HepG2 (cell line): ENCODE data around the gene SCFD2. TPM values are rescaled to one million over a fixed set of nuclear protein-coding genes. Genes with fewer than 3 reads are reported as not detected.
A peak's percentile ranks its signal among the peaks of the same experiment; 100 is the strongest.

Experiments
- EHMT2 ChIP-seq: fragments of 200-600 bp; sonication (generic); IDR thresholded peaks from 2 replicates; pipeline ENCODE4 v1.7.0; 2017; ENCODE audit warnings: antibody characterized with exemption, low read depth, low read length, borderline replicate concordance
- MAZ ChIP-seq, 2 experiments: sonication (generic) in 1 of 2; formaldehyde crosslinking in 1 of 2; IDR thresholded peaks; 2 replicates each; pipeline versions ENCODE4 v1.5.0 to v1.6.1; 2012 to 2020; ENCODE audit warnings: low read depth in 2 of 2, mild to moderate bottlenecking in 2 of 2, borderline replicate concordance in 1 of 2, improper control_type of control experiment in 1 of 2, low read length in 1 of 2, missing genetic modification reagents in 1 of 2, moderate library complexity in 1 of 2
- ZNF678 ChIP-seq: sonication (generic); formaldehyde crosslinking; IDR thresholded peaks from 2 replicates; pipeline ENCODE4 v1.4.0; 2020; ENCODE audit warnings: mild to moderate bottlenecking, missing genetic modification reagents
- polyA plus RNA-seq, 8 experiments: library from polyadenylated mRNA; depleted of rRNA in 3 of 8; stranded (reverse) in 7 of 8; unstranded in 1 of 8; fragments of >200 nt; fragmentation: Illumina TruSeq in 4 of 8; extraction: Trizol in 4 of 8; gene quantifications; 2 replicates each; pipeline versions ENCODE4 v1.2.1 to v1.2.3, GENCODE V29; 2011 to 2016; ENCODE audit warnings: low read depth in 4 of 8, missing spikeins in 1 of 8, mixed read lengths in 1 of 8; ENCODE audit not compliant: insufficient read depth in 1 of 8
- total RNA-seq, 5 experiments: library from RNA; depleted of rRNA; stranded (reverse); fragments of >200 nt; fragmentation: Illumina TruSeq; extraction: Trizol; gene quantifications; 2 replicates each; pipeline ENCODE4 v1.2.3, GENCODE V29; 2016; ENCODE audit warnings: low read depth in 1 of 5
- TF ChIP-seq, protein P1 (sequence below): sonication (generic); formaldehyde crosslinking; IDR thresholded peaks from 2 replicates; pipeline ENCODE4 v1.9.0; 2021; ENCODE audit warnings: mild to moderate bottlenecking, missing genetic modification reagents
- TF ChIP-seq, protein P2 (sequence below): sonication (generic); formaldehyde crosslinking; IDR thresholded peaks from 2 replicates; pipeline ENCODE4 v1.4.0; 2020; ENCODE audit warnings: missing genetic modification reagents
- TF ChIP-seq, protein P3 (sequence below): sonication (generic); formaldehyde crosslinking; IDR thresholded peaks from 2 replicates; pipeline ENCODE4 v1.5.0; 2020; ENCODE audit warnings: missing genetic modification reagents
- TF ChIP-seq, protein P4 (sequence below): sonication (generic); formaldehyde crosslinking; IDR thresholded peaks from 2 replicates; pipeline ENCODE4 v1.8.1; 2023; ENCODE audit warnings: mild to moderate bottlenecking, inconsistent platforms, moderate library complexity, missing genetic modification reagents, borderline replicate concordance
- TF ChIP-seq, protein P5 (sequence below): sonication (generic); formaldehyde crosslinking; IDR thresholded peaks from 2 replicates; pipeline ENCODE4 v1.4.0; 2020; ENCODE audit warnings: missing genetic modification reagents, borderline replicate concordance
- TF ChIP-seq, protein P6 (sequence below): sonication (generic); formaldehyde crosslinking; IDR thresholded peaks from 2 replicates; pipeline ENCODE4 v1.4.0; 2020; ENCODE audit warnings: missing genetic modification reagents
- TF ChIP-seq, protein P7 (sequence below), 2 experiments: sonication (generic) in 1 of 2; formaldehyde crosslinking in 1 of 2; IDR thresholded peaks; 2 replicates each; pipeline versions ENCODE4 v1.4.0 to v1.6.1; 2018 to 2020; ENCODE audit warnings: missing genetic modification reagents in 2 of 2, borderline replicate concordance in 1 of 2, low read depth in 1 of 2, mild to moderate bottlenecking in 1 of 2, missing biosample characterization in 1 of 2

Gene SCFD2
- total and polyA plus RNA-seq, 2 of the 13 experiments (the other 11 are each of a cell fraction or from before 2014, with no cell fraction given): 4.6 to 15.6 TPM

DNA sequence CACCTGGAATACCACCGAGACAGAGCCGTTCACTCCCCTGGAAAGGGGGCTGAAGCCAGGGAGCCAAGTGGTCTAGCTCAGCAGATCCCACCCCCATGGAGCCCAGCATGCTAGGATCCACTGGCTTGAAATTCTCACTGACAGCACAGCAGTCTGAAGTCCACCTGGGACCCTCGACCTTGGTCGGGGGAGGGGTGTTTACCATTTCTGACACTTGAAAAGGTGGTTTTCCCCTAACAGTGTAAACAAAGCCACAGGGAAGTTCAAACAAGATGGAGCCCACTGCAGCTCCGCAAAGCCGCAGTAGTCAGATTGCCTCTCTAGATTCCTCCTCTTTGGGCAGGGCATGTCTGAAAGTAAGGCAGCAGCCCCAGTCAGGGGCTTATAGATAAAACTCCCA, 260.5 kb downstream of the SCFD2 start (continued):
- TF ChIP-seq, protein P1, sequence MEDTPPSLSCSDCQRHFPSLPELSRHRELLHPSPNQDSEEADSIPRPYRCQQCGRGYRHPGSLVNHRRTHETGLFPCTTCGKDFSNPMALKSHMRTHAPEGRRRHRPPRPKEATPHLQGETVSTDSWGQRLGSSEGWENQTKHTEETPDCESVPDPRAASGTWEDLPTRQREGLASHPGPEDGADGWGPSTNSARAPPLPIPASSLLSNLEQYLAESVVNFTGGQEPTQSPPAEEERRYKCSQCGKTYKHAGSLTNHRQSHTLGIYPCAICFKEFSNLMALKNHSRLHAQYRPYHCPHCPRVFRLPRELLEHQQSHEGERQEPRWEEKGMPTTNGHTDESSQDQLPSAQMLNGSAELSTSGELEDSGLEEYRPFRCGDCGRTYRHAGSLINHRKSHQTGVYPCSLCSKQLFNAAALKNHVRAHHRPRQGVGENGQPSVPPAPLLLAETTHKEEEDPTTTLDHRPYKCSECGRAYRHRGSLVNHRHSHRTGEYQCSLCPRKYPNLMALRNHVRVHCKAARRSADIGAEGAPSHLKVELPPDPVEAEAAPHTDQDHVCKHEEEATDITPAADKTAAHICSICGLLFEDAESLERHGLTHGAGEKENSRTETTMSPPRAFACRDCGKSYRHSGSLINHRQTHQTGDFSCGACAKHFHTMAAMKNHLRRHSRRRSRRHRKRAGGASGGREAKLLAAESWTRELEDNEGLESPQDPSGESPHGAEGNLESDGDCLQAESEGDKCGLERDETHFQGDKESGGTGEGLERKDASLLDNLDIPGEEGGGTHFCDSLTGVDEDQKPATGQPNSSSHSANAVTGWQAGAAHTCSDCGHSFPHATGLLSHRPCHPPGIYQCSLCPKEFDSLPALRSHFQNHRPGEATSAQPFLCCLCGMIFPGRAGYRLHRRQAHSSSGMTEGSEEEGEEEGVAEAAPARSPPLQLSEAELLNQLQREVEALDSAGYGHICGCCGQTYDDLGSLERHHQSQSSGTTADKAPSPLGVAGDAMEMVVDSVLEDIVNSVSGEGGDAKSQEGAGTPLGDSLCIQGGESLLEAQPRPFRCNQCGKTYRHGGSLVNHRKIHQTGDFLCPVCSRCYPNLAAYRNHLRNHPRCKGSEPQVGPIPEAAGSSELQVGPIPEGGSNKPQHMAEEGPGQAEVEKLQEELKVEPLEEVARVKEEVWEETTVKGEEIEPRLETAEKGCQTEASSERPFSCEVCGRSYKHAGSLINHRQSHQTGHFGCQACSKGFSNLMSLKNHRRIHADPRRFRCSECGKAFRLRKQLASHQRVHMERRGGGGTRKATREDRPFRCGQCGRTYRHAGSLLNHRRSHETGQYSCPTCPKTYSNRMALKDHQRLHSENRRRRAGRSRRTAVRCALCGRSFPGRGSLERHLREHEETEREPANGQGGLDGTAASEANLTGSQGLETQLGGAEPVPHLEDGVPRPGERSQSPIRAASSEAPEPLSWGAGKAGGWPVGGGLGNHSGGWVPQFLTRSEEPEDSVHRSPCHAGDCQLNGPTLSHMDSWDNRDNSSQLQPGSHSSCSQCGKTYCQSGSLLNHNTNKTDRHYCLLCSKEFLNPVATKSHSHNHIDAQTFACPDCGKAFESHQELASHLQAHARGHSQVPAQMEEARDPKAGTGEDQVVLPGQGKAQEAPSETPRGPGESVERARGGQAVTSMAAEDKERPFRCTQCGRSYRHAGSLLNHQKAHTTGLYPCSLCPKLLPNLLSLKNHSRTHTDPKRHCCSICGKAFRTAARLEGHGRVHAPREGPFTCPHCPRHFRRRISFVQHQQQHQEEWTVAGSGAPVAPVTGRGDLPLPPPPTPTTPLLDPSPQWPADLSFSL (CRISPR knock-in tag): no peak
- TF ChIP-seq ZNF678 (no peak), MAZ (IDR thresholded peaks at IDR 0.05; ENCODE audit: borderline replicate concordance, low read depth, low read length) (no peak), MAZ (CRISPR knock-in tag; IDR thresholded peaks at IDR 0.05; ENCODE audit: low read depth) (peak; percentile 67; the same call in 1 of the 2 replicates), EHMT2 (no peak)
- TF ChIP-seq, protein P2, sequence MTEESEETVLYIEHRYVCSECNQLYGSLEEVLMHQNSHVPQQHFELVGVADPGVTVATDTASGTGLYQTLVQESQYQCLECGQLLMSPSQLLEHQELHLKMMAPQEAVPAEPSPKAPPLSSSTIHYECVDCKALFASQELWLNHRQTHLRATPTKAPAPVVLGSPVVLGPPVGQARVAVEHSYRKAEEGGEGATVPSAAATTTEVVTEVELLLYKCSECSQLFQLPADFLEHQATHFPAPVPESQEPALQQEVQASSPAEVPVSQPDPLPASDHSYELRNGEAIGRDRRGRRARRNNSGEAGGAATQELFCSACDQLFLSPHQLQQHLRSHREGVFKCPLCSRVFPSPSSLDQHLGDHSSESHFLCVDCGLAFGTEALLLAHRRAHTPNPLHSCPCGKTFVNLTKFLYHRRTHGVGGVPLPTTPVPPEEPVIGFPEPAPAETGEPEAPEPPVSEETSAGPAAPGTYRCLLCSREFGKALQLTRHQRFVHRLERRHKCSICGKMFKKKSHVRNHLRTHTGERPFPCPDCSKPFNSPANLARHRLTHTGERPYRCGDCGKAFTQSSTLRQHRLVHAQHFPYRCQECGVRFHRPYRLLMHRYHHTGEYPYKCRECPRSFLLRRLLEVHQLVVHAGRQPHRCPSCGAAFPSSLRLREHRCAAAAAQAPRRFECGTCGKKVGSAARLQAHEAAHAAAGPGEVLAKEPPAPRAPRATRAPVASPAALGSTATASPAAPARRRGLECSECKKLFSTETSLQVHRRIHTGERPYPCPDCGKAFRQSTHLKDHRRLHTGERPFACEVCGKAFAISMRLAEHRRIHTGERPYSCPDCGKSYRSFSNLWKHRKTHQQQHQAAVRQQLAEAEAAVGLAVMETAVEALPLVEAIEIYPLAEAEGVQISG (CRISPR knock-in tag): peak; percentile 67
- TF ChIP-seq, protein P3, sequence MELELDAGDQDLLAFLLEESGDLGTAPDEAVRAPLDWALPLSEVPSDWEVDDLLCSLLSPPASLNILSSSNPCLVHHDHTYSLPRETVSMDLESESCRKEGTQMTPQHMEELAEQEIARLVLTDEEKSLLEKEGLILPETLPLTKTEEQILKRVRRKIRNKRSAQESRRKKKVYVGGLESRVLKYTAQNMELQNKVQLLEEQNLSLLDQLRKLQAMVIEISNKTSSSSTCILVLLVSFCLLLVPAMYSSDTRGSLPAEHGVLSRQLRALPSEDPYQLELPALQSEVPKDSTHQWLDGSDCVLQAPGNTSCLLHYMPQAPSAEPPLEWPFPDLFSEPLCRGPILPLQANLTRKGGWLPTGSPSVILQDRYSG: no peak
- TF ChIP-seq, protein P4, sequence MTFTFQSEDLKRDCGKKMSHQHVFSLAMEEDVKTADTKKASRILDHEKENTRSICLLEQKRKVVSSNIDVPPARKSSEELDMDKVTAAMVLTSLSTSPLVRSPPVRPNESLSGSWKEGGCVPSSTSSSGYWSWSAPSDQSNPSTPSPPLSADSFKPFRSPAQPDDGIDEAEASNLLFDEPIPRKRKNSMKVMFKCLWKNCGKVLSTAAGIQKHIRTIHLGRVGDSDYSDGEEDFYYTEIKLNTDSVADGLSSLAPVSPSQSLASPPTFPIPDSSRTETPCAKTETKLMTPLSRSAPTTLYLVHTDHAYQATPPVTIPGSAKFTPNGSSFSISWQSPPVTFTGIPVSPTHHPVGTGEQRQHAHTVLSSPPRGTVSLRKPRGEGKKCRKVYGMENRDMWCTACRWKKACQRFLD (CRISPR knock-in tag): no peak
- TF ChIP-seq, protein P5, sequence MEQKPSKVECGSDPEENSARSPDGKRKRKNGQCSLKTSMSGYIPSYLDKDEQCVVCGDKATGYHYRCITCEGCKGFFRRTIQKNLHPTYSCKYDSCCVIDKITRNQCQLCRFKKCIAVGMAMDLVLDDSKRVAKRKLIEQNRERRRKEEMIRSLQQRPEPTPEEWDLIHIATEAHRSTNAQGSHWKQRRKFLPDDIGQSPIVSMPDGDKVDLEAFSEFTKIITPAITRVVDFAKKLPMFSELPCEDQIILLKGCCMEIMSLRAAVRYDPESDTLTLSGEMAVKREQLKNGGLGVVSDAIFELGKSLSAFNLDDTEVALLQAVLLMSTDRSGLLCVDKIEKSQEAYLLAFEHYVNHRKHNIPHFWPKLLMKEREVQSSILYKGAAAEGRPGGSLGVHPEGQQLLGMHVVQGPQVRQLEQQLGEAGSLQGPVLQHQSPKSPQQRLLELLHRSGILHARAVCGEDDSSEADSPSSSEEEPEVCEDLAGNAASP (CRISPR knock-in tag): no peak
- TF ChIP-seq, protein P6, sequence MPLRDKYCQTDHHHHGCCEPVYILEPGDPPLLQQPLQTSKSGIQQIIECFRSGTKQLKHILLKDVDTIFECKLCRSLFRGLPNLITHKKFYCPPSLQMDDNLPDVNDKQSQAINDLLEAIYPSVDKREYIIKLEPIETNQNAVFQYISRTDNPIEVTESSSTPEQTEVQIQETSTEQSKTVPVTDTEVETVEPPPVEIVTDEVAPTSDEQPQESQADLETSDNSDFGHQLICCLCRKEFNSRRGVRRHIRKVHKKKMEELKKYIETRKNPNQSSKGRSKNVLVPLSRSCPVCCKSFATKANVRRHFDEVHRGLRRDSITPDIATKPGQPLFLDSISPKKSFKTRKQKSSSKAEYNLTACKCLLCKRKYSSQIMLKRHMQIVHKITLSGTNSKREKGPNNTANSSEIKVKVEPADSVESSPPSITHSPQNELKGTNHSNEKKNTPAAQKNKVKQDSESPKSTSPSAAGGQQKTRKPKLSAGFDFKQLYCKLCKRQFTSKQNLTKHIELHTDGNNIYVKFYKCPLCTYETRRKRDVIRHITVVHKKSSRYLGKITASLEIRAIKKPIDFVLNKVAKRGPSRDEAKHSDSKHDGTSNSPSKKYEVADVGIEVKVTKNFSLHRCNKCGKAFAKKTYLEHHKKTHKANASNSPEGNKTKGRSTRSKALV (CRISPR knock-in tag): no peak
- TF ChIP-seq, protein P7, sequence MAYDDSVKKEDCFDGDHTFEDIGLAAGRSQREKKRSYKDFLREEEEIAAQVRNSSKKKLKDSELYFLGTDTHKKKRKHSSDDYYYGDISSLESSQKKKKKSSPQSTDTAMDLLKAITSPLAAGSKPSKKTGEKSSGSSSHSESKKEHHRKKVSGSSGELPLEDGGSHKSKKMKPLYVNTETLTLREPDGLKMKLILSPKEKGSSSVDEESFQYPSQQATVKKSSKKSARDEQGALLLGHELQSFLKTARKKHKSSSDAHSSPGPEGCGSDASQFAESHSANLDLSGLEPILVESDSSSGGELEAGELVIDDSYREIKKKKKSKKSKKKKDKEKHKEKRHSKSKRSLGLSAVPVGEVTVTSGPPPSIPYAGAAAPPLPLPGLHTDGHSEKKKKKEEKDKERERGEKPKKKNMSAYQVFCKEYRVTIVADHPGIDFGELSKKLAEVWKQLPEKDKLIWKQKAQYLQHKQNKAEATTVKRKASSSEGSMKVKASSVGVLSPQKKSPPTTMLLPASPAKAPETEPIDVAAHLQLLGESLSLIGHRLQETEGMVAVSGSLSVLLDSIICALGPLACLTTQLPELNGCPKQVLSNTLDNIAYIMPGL (CRISPR knock-in tag; IDR thresholded peaks at IDR 0.05; ENCODE audit: borderline replicate concordance in 1 of 2, low read depth in 1 of 2): no peak
